Measurements from ENCODE around the gene CACHD1. TPM values are rescaled to one million over a fixed set of nuclear protein-coding genes. Genes with fewer than 3 reads are reported as not detected.
A peak's percentile ranks its signal among the peaks of the same experiment; 100 is the strongest.
"Not testable (repeated sequence)": the region's sequence is repeated elsewhere in the genome, so short reads cannot be mapped to it uniquely, and the experiment has no call there.

CACHD1 gene
- total and polyA plus RNA-seq, 8 donors = 1.4 to 22.8 (median 4.8) TPM

DNA sequence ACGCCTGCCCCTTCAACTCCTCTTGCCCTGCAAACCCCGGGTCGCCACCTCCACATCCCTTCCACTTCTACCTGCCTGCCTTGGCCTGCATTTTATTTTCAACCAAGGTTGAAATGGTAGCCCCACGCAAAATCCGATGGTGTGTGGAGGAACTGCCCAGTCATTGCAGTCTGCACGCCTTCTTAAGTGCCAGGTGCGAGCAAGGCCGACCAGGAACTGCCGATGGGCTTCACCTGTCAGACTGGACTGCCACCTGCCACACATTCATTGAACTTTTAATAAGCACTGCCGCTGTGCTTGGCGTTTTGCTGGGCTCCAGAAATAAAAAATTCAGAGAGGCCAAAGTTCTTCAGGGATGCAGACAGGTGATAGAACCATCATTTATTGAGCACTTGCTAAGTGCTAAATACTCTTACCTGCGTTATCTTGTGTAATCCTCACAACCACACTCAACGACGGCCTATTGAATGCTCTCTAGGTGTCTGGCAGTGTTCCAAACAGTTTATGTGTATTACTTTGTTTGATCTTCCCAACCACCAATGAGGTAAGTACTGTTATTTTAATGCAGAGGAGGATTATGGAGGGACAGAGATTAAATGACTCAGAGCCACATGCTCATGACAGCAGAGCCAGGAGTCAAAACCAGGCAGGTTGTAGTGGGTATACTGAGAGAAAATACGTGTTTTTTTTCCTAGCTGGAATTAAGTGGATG lies 36.2 kb downstream of the CACHD1 start:
- Histone ChIP-seq H3K4me1 (peaks cover 15 to 58% (median 36%) of the 10 kb centered on the region in 4 donors), H3K4me3 (peak overlapping the region; percentile 52 to 60 (median 55)), H3K27me3 (no peaks in the 10 kb centered on the region), H3K9me3 (no peaks in the 10 kb centered on the region), H3K27ac (peak overlapping the region; percentile 72 to 86 (median 81)), H3K36me3 (no peaks in the 10 kb centered on the region)
- TF ChIP-seq EP300 (IDR thresholded peaks at IDR 0.05) (no peak), POLR2AphosphoS5 (IDR thresholded peaks at IDR 0.05) (no peak)
- TF ChIP-seq, protein P1, sequence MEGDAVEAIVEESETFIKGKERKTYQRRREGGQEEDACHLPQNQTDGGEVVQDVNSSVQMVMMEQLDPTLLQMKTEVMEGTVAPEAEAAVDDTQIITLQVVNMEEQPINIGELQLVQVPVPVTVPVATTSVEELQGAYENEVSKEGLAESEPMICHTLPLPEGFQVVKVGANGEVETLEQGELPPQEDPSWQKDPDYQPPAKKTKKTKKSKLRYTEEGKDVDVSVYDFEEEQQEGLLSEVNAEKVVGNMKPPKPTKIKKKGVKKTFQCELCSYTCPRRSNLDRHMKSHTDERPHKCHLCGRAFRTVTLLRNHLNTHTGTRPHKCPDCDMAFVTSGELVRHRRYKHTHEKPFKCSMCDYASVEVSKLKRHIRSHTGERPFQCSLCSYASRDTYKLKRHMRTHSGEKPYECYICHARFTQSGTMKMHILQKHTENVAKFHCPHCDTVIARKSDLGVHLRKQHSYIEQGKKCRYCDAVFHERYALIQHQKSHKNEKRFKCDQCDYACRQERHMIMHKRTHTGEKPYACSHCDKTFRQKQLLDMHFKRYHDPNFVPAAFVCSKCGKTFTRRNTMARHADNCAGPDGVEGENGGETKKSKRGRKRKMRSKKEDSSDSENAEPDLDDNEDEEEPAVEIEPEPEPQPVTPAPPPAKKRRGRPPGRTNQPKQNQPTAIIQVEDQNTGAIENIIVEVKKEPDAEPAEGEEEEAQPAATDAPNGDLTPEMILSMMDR (IDR thresholded peaks at IDR 0.05) = peak in 1 of 7 experiments; percentile 33
- WGBS, 5 donors = 20 to 44% (median 24%) methylated on average over 10 to 15 of the region's 15 CpGs
- peak; percentile 70 to 71 for DNase-seq
- intact Hi-C loops (cut with DNase I; ENCODE audit: low total_unique reads) = no loop called here

DNA sequence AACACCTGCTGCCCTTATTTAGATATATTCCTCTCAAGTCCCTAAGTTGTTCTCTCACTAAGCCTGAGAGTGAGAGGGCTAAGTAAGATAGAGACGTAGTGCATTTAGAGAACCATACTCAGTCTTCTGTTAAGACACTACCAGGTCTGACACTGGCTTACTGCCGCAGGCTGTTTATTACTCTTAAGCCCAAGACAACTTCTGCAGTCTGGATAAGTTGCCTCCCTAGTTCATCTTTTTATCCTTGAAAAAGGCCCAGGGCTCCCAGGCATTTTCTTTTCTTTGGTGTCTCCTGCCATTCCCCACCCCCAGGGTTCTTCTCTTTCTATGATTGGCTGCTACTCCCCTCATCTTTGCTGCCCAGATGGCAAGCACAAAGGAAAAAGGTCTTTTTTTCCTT lies 38.7 kb downstream of the CACHD1 start:
- Histone ChIP-seq H3K9me3 (no peaks in the 10 kb centered on the region), H3K4me3 (no peak overlapping the region), H3K27ac (peak overlapping the region in 1 of 5 donors; percentile 84), H3K27me3 (no peaks in the 10 kb centered on the region), H3K36me3 (no peaks in the 10 kb centered on the region), H3K4me1 (peaks cover 10 to 58% (median 44%) of the 10 kb centered on the region in 4 donors)
- TF ChIP-seq POLR2AphosphoS5 (IDR thresholded peaks at IDR 0.05) = no peak
- no peak for TF ChIP-seq EP300 (IDR thresholded peaks at IDR 0.05)
- no peak for TF ChIP-seq POLR2A (IDR thresholded peaks at IDR 0.05)
- TF ChIP-seq, protein P1 (IDR thresholded peaks at IDR 0.05) = no peak
- intact Hi-C loops (cut with DNase I; ENCODE audit: low total_unique reads) = no loop called here
- WGBS, 5 donors = 73 to 87% (median 79%) methylated on average over 2 of the region's 2 CpGs
- no peak for DNase-seq

DNA sequence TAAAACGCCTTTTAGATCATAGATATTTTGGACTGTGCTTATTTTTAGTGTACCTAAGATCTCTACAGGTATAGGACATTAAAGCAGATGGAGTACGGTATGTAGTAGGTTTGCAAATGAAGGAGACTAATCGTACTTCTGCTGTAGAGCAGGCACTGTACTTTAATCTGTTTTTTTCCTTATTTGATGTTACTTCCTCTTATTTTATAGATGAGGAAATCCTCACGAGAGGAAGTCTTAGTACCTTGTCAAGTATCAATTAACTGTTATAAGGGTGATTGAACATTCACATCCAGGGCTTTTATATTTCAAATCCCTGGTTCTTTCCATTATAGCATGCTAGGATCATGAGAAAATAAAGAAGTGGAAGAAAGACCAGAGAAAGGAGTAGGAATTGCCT lies 41.1 kb downstream of the CACHD1 start:
- WGBS, 5 donors = 69 to 78% (median 71%) methylated on average over 4 of the region's 4 CpGs
- H3K4me3 ChIP-seq = no peak overlapping the region
- peak overlapping the region in 1 of 5 donors; percentile 27 for H3K27ac ChIP-seq
- intact Hi-C loops (cut with DNase I; ENCODE audit: low total_unique reads) = no loop called here
- no peaks in the 10 kb centered on the region for H3K9me3 ChIP-seq
- H3K4me1 ChIP-seq = peaks cover 26 to 61% (median 44%) of the 10 kb centered on the region in 4 donors
- no peaks in the 10 kb centered on the region for H3K36me3 ChIP-seq
- no peaks in the 10 kb centered on the region for H3K27me3 ChIP-seq
- TF ChIP-seq POLR2A (IDR thresholded peaks at IDR 0.05) (no peak), EP300 (IDR thresholded peaks at IDR 0.05) (no peak), POLR2AphosphoS5 (IDR thresholded peaks at IDR 0.05) (no peak)
- TF ChIP-seq, protein P1 (IDR thresholded peaks at IDR 0.05) = no peak
- no peak for DNase-seq

DNA sequence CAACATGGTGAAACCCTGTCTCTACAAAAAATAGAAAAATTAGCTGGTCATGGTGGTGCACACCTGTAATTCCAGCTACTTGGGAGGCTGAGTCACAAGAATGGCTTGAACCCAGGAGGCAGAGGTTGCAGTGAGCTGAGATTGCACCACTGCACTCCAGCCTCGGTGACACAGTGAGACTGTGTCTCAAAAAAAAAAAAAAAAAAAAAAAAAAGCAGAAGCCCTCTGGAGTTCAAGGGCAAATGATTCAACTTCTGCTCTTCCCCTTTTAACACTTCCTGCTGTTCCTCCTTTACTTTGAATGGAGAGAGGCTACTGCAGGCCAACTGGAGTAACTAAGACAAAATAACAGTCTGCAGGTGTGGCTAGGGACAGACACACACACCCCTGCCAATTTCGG lies 42.3 kb downstream of the CACHD1 start:
- H3K27ac ChIP-seq = peak overlapping the region in 3 of 5 donors; percentile 27 to 51 (median 37)
- H3K36me3 ChIP-seq; intact Hi-C loops (cut with DNase I; ENCODE audit: low total_unique reads); H3K4me3 ChIP-seq; DNase-seq; H3K27me3 ChIP-seq; H3K9me3 ChIP-seq: not testable (repeated sequence)
- WGBS, 5 donors = 33 to 47% (median 41%) methylated on average over 2 of the region's 2 CpGs
- H3K4me1 ChIP-seq = peaks cover 26 to 63% (median 46%) of the 10 kb centered on the region in 4 donors

DNA sequence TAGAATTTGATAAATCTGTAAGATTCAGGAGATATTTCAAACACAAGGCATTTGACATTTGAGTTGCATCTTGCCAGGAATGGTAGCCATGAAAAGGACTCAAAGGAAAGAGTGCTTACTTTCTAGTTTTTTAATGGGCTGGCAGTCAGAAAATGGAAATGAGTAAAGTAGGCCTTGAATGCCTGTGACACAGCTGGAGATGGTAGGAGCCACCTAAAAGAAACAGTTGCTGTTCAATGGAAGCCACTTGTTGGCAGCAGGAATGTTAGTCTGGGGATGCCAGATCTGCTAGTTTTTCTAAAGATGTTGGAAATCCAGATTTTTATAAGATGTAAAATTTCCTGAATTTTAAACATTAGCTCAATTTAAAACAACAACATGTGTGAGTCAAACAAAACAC lies 43.6 kb downstream of the CACHD1 start:
- H3K27ac ChIP-seq = peak overlapping the region in 4 of 5 donors; percentile 30 to 72 (median 56)
- DNase-seq = no peak
- no peaks in the 10 kb centered on the region for H3K9me3 ChIP-seq
- TF ChIP-seq EP300 (IDR thresholded peaks at IDR 0.05) (no peak), POLR2AphosphoS5 (IDR thresholded peaks at IDR 0.05) (no peak), POLR2A (IDR thresholded peaks at IDR 0.05) (no peak)
- TF ChIP-seq, protein P1 (IDR thresholded peaks at IDR 0.05) = no peak
- no peak overlapping the region for H3K4me3 ChIP-seq
- H3K36me3 ChIP-seq = no peaks in the 10 kb centered on the region
- H3K4me1 ChIP-seq = peaks cover 26 to 66% (median 48%) of the 10 kb centered on the region in 4 donors
- intact Hi-C loops (cut with DNase I; ENCODE audit: low total_unique reads) = no loop called here
- H3K27me3 ChIP-seq = no peaks in the 10 kb centered on the region
